Fibroblast of gingiva (primary cell): ENCODE results near the gene HARS1.
A peak's percentile ranks its signal among the peaks of the same experiment; 100 is the strongest.
"Not testable (repeated sequence)": the region's sequence is repeated elsewhere in the genome, so short reads cannot be mapped to it uniquely, and the experiment has no call there.

Experiments used
- DNase-seq: peaks from one replicate; pipeline ENCODE4 v3.0.0-alpha.2; 2011; ENCODE audit warnings: low read depth

The HARS1 gene, protein sequence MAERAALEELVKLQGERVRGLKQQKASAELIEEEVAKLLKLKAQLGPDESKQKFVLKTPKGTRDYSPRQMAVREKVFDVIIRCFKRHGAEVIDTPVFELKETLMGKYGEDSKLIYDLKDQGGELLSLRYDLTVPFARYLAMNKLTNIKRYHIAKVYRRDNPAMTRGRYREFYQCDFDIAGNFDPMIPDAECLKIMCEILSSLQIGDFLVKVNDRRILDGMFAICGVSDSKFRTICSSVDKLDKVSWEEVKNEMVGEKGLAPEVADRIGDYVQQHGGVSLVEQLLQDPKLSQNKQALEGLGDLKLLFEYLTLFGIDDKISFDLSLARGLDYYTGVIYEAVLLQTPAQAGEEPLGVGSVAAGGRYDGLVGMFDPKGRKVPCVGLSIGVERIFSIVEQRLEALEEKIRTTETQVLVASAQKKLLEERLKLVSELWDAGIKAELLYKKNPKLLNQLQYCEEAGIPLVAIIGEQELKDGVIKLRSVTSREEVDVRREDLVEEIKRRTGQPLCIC

DNA sequence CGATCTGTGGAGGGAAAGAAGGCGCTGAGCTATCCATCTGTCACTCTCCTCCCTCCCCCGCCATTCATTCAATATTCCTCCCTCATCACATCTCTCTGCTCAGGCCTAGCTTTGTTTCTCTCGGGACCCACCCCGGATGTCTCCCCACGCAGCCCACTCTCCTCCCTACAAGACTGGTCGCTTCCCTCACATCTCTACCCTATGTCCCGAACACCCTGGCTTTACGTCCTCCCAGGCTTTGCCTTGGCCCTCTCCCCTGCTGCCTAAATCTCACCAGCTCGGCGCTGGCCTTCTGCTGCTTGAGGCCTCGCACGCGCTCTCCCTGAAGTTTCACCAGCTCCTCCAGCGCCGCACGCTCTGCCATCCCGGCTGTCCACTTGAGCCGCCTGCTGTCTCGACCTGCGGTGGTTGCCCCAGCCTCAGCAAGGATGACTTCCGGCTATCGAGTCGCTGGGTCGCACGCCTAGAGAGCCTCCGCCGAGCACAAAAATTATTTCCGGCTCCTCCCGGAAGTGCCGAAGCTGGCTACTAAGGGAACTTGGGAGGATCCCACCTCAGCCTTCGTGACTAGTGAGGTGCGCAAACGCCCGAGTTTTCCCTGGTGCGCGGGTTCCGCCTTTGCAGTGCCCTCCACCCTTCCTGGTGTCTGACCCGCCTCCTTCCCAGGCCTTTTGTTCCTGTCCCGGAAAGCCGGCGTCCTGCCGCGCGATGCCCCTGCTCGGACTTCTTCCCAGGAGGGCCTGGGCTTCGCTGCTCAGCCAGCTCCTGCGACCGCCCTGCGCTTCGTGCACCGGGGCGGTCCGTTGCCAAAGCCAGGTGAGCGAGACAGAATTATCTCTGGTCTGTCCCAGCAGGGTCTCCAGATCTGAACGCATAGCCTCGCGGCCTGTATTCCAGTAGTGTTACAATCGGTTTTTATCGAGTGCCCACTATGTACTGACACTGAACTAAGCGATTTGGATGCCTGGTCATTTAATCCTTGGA lies at the start of gene HARS1, which contains the start of gene HARS2:
Gene HARS1, minus strand, starts transcription at position 430 of the 984 bp plus-strand sequence. Its CDS starts 66 bp downstream, at position 364.
Gene HARS2, plus strand, starts transcription at position 515 of the 984 bp plus-strand sequence. Its CDS starts 194 bp downstream, at position 709.
- peak; percentile 95 for DNase-seq

DNA sequence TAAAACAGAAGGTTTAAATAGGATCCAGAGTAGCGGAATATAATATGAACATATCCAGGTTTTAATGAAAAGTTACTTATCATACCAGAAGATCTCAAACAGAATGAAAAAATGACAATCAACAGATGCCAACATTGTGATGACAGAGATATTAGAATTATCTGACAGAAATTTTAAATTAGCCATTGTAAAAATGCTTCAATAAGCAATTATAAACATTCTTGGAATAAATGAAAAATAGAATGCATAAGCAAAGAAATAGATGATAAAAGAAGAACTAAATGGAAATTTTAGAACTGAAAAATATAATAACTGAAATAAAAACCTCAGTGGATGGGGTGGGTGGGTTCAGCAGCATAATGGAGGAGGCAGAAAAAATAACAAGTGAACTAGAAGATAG lies 46.3 kb upstream of the HARS1 start:
- no peak for DNase-seq

DNA sequence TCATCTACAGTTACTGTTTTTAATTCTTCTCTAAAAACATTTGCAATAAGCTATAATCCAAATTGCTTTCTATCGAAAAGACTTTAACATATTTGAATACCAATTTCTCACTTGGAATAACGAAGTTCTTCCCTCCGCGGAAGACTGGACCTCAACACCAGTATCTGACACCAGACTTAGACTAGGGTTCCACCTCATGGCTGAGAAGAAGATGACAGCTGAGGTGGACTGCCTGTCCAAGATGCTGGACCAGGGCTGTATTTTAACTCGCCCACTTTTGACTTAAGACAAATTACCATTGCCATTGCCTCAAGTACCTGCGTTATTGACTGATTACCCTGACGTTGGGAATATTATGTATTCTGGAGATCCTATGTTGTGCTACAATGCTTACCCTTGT lies 43.2 kb upstream of the HARS1 start:
- DNase-seq = no peak

DNA sequence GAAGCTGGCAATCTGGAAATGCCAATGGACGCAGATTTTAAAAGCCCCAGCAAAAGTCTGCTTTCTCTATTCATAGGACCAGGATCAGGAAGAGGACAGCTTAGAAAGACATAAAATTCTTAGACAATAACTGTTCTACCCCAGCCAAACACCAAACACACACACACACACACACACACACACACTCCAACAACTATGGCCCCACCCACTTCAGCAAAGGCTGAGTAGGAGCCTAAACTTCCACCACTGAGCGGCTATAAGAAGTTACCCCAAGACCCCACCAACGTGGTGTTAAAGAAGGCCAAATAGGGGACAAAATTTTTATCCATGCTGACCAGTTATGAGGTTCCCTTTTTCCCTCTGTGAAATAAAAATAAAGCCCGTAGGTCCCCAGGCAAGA lies 41.9 kb upstream of the HARS1 start:
- DNase-seq = no peak

DNA sequence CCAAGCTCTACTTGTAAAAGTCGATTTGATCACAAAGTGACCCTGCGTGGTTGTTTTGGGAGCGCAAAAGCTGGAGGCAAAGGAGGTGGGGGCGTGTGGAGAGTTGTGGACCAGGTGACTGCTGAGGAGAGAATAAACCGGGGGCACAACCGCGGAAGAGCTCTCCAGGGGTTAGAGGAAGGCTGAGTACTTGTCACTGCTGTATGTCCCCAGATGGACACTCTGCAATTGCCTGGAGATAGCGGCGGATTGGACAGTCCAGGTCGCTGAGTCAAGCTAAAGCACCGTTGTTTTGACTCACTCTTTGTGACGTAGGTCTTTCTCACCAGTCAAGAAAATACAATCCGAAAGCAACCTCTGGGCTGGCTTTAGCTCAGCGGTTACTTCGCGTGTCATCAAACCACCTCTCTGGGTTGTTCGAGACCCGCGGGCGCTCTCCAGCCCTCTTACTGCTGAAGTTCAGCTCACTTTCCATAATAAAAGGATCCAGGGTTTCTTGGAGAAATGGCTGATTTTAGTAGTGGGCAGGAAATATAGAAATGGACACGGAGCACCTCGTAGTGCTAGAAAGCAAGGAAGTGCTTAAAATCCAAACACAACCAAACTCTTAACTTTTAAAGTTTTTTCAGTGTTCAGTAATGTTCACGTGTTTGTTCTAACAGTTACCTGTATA lies 34.8 kb upstream of the HARS1 start:
- peak; percentile 81 for DNase-seq

DNA sequence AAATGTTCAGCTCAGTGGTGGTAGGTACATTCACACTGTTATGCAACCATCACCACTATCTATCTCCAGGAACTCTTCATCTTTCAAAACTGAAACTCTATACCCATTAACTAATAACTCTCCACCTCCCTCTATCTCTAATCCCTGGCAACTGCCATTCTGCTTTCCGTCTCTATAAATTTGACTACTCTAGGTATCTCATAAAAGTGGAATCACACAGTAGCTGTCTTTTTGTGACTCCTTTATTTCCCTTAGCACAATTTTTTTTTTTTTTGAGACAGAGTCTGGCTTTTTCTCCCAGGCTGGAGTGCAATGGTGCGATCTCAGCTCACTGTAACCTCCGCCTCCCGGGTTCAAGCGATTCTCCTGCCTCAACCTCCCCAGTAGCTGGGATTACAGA lies 30.2 kb upstream of the HARS1 start:
- DNase-seq = not testable (repeated sequence)

DNA sequence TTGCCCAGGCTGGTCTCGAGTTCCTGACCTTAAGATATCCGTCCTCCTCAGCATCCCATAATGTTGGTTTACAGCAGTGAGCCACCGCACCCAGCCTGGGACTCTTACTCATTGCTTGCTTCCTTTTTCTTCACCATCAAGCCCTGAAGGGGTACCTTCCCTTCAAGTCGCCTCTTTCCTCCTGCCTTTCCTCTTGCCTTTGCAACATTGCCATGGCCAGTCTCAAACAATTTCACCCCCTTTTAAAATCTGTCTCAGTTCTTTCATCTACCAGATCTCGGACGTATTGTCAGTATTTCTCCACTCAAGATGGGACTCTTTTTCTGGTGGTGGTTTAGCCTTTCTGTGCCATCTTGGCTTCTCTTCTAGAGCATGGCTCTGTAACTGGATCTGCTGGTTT lies 29.6 kb upstream of the HARS1 start:
- DNase-seq = not testable (repeated sequence)

DNA sequence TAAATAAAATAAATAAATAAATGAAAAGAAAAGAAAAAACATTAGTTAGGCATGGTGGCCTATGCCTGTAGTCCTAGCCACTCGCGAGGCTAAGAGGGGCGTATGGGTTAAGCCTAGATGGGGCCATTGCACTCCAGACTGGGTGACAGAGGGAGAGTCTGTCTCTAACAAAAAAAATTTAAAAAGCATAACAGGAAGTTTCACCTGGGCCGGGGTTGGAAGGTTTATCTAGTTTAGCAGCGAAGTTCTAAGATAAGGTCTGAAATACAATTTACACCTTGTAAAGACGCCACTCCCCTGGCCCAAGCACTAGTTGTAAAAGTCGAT lies 27.1 kb upstream of the HARS1 start:
- no peak for DNase-seq

DNA sequence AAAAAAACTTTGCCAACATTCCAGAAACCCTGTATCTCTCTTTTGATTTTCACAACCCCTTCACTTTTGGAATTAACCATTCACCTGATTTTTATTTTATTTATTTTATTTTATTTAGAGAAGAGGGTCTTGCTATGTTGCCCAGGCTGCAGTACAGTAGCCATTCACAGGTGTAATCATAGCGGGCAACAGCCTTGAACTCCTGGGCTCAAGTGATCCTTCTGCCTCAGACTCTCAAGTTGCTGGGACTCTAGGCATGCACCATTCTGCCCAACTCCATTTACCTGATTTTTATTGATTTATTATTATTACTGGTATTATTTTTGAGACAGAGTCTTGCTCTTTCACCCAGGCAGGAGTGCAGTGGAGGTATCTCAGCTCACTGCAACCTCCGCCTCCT lies 25.1 kb upstream of the HARS1 start:
- DNase-seq = not testable (repeated sequence)

DNA sequence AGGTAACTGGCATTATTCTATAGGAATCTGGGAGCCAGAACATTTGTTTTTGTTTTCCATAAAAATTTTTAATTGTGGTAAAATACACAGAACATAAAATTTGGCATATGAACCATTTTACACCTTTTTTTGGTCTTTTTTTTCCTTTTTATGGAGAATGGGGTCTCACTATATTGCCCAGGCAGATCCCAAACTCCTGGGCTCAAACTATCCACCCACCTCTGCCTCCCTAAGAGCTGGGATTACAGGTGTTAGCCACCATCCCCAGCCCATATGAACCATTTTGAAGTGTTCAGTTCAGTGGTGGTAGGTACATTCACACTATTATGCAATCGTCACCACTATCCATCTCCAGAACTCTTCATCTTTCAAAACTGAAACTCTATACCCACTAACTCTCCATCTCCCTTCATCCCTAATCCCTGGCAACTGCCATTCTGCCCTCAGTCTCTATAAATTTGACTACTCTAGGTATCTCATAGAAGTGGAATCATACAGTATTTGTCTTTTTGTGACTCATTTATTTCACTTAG lies 22.5 kb upstream of the HARS1 start:
- no peak for DNase-seq

DNA sequence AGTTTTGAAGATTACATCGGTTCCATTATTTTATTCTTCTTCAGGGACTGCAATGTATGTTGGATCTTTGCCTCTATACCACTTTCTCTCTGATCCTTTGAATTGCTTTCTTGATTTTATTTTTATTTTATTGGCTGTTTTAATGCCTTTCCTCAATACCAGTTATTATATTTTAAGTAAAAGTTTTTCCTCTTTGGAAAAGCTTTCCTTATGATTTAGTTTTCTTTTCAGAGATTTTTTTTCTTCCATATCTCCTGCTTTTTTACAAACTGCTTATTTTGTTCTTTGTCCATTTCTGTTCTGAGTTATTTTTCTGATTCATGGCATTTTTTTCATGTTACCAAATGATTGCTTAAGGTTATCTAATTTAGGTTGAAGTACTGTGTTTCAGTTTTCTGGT lies 20.6 kb upstream of the HARS1 start:
- DNase-seq = no peak

DNA sequence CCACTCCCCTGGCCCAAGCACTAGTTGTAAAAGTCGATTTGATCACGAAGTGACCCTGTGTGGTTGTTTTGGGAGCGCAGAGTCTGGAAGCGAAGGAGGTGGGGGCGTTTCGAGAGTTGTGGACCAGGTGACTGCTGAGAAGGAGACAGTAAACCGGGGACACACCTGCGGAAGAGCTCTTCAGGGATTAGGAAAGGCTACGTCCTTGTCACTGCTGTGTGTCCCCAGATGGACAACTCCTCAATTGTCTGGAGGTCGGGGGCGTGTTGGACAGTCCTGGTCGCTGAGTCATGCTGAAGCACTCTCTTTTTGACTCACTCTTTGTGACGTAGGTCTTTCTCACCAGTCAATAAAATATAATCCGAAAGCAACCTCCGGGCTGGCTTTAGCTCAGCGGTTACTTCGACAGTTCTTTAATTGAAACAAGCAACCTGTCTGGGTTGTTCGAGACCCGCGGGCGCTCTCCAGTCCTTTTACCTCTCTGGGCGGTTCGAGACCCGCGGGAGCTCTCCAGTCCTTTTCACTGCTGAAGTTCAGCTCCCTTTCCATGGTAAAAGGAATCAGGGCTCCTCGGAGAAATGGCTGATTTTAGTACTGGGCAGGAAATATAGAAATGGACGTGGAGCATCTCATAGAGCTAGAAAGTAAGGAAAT lies 19.9 kb upstream of the HARS1 start:
- peak; percentile 94 for DNase-seq

DNA sequence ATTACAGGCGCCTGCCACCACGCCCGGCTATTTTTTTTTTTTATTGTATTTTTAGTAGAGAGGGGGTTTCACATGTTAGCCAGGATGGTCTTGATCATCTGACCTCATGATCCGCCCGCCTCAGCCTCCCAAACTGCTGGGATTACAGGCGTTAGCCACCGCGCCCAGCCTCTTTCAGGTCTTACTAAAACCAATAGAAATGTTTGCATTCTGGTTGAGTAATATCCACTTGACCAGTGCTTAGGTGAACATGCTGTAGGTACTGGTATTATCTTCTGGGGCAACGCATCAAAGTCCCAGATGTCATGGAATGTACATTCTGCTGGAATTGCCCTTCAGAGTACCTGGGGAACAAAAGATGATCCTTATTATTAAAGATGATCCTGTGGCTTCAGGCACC lies 17.6 kb upstream of the HARS1 start:
- not testable (repeated sequence) for DNase-seq

DNA sequence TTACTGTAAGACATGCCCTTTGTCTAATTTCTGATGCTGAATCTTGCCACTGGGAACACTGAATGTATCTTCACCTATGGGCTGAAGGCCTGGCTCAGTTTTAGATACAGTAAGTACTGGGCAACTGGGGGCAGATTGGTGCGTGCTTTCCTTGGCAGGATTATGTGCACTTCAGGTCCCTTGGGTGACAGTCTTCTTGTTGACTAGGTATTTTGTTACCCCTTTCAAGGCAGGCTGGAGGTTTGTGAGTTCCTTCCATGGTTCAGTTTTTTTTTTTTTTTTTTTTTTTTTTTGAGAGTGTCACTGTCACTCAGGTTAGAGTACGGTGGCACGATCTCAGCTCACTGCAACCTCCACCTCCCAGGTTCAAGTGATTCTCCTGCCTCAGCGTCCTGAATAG lies 16.6 kb upstream of the HARS1 start:
- DNase-seq = no peak

DNA sequence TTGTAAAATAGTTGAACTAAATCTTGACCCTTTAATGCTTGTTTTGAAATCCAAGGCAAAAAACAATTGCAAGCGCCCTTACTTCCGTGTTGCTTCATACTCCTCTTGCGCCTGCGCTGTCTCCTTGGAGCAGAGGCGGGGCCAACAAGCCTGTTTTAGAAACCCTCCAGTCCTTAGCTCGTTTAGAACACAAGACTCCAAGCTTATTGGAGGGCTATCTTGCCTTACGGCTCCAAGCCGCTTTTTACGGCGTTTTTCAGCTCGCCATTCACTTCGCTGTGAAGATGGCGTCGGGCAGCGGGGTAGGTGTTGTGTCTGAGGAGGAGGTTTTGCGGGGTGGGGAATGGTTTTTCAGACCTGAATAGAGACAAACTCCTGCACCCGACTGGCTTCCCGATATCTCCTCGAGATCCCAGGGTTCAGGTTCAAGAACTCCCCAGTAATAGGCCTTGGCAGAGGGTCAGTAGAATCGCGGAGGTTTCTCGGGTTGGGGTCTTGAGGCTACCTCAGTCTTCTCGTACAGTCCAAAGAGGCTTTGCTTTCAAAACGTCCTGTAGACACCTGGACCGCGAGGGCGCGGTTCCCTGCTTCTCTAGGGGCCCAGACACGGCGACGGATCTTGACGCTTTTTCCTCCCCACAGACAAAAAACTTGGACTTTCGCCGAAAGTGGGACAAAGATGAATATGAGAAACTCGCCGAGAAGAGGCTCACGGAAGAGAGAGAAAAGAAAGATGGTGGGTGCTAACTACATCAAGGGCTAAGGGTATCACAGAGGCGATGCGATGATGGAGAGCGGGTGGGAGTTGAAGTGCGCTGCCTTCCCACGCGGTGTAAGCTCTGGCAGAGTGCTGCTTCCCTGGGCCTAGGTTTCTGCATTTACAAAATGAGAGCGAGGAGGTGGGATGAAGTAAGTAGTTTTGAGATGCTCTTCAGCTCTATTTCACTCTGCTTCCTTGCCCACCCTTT lies 9.3 kb upstream of the HARS1 start, which contains the start of gene ZMAT2:
Gene ZMAT2, plus strand, starts transcription at position 271 of the 968 bp plus-strand sequence. Its CDS starts 14 bp downstream, at position 285.
- peak; percentile 99 for DNase-seq

DNA sequence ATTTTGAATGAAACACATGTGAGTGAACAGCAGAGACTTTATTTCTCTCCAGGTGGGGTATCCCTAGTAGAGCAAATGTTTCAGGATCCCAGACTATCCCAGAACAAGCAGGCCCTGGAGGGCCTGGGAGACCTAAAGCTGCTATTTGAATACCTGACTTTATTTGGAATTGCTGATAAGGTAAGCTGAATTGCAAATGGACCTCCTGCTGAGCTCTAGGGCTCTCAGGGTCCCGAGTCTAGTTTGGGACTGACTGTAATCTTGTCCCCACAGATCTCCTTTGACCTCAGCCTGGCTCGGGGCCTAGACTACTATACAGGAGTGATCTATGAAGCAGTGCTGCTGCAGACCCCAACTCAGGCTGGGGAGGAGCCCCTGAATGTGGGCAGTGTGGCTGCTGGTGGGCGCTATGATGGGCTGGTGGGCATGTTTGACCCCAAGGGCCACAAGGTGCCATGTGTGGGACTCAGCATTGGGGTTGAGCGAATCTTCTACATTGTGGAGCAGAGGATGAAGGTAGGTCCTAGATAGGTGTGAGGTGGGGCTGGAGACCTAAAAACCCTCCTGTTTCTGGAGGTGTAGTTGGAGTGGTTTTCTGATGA lies 5.8 kb upstream of the HARS1 start:
- no peak for DNase-seq

DNA sequence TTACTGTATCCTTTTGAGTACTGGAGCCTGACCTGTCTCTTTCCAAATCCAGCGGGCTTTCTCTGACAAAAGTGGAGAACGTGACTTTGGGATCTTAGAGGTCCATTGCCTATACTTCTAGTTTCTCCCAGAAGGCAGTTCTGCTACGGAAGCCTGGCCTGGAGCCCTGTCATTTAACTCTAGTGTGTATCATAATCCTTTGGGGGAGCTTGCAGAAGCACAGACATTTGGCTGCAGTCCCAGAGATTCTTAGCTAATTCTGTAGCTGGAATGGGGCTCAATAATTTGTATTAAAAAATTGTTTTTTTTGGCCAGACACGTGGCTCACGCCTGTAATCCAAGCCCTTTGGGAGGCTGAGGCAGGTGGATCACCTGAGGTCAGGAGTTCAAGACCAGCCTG lies 3.1 kb upstream of the HARS1 start:
- peak; percentile 28 for DNase-seq

DNA sequence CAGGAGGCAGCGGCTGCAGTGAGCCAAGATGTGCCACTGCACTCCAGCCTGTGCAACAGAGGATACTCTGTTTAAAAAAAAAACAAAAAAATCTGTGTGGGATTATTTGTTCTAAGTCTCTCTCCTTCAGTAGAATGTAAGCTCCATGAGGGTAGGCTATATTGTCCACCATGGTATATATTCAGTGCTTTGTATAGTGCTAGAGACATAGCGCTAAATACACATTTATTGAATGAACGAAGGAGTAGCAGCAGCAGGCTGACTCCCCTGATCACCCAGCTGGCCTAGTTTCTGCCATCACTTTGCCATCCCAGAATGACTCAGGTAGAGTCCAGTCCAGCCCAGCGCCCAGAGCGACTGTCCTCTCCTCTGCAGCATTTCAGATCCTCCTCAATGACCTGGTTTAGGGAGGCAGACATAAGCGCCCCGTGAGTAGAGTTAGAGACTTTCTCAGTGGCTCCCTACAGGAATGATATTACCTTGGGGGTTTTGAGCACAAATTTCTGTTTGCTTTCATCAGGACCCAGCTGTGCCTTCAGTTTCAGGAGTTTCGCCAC lies 716 bp downstream of the HARS1 start:
- DNase-seq = no peak

DNA sequence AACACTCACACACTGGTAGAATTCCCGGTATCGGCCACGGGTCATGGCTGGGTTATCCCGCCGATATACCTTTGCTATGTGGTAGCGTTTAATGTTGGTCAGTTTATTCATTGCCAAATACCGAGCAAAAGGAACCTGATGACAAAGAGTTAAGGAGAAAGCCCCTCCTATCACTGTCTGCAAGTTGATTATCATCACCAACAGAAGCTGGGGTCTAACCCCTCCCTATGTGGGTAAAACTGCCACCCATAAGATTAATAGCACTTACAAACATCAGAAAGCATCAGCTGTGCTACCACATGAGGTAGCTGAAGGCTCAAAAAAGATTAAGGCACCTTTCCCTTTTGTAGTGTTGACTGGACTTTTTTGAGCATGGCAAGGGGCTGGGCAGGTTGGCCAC lies 12.2 kb downstream of the HARS1 start:
- no peak for DNase-seq
